Mesenchymal stem cell (in vitro differentiated cells and primary cell): Measurements from ENCODE around the gene TTLL11.

Source experiments
- DNase-seq: peaks from one replicate; pipeline ENCODE4 v3.0.0-alpha.2; 2013
- H2AFZ ChIP-seq: one replicate; pipeline ENCODE4 v1.6.1; 2013; ENCODE audit warnings: low read depth, mild to moderate bottlenecking, control low read depth, inconsistent platforms, low read length, moderate library complexity
- H2AK5ac ChIP-seq: 2 replicates; pipeline ENCODE4 v1.6.1; 2013; ENCODE audit warnings: low read length, moderate library complexity, mild to moderate bottlenecking, inconsistent platforms; ENCODE audit not compliant: severe bottlenecking
- H2BK120ac ChIP-seq: one replicate; pipeline ENCODE4 v1.6.1; 2013; ENCODE audit warnings: low read depth, mild to moderate bottlenecking, inconsistent platforms, low read length, moderate library complexity
- H2BK12ac ChIP-seq, 2 experiments: one replicate each; pipeline ENCODE4 v1.6.1; 2013; ENCODE audit warnings: inconsistent platforms in 2 of 2, low read length in 2 of 2, mild to moderate bottlenecking in 2 of 2, moderate library complexity in 2 of 2, control low read depth in 1 of 2
- H2BK15ac ChIP-seq: one replicate; pipeline ENCODE4 v1.6.1; 2013; ENCODE audit warnings: mild to moderate bottlenecking, low read depth, inconsistent platforms; ENCODE audit not compliant: poor library complexity, severe bottlenecking
- H2BK5ac ChIP-seq: 2 replicates; pipeline ENCODE4 v1.6.1; 2013; ENCODE audit warnings: low read depth, mild to moderate bottlenecking, low read length, control low read depth, inconsistent platforms; ENCODE audit not compliant: poor library complexity, severe bottlenecking
- H3K14ac ChIP-seq, 2 experiments: one replicate each; pipeline ENCODE4 v1.6.1; 2013; ENCODE audit warnings: inconsistent platforms in 2 of 2, low read length in 2 of 2, control low read depth in 1 of 2, mild to moderate bottlenecking in 1 of 2, moderate library complexity in 1 of 2
- H3K18ac ChIP-seq, 2 experiments: one replicate each; pipeline ENCODE4 v1.6.1; 2013; ENCODE audit warnings: inconsistent platforms in 2 of 2, low read length in 2 of 2, control low read depth in 1 of 2, low read depth in 1 of 2, mild to moderate bottlenecking in 1 of 2
- H3K23ac ChIP-seq, 2 experiments: one replicate each; pipeline ENCODE4 v1.6.1; 2013; ENCODE audit warnings: inconsistent platforms in 2 of 2, low read length in 2 of 2, mild to moderate bottlenecking in 2 of 2, moderate library complexity in 2 of 2, control low read depth in 1 of 2
- H3K27ac ChIP-seq: 2 replicates; pipeline ENCODE4 v1.5.1; 2013; ENCODE audit warnings: mild to moderate bottlenecking, moderate library complexity, low read length, control low read depth, inconsistent platforms; ENCODE audit not compliant: poor library complexity, severe bottlenecking
- H3K27me3 ChIP-seq, 2 experiments: 2 replicates each; pipeline versions ENCODE4 v1.6.1 to v1.7.0; 2013; ENCODE audit warnings: low read length in 2 of 2, mild to moderate bottlenecking in 2 of 2, moderate library complexity in 2 of 2, control low read depth in 1 of 2, inconsistent platforms in 1 of 2; ENCODE audit not compliant: control insufficient read depth in 1 of 2, insufficient read depth in 1 of 2
- H3K36me3 ChIP-seq, 2 experiments: 2 replicates each; pipeline versions ENCODE4 v1.6.1 to v1.7.0; 2013; ENCODE audit warnings: low read length in 2 of 2, control low read depth in 1 of 2, inconsistent platforms in 1 of 2, low read depth in 1 of 2, mild to moderate bottlenecking in 1 of 2; ENCODE audit not compliant: insufficient read depth in 2 of 2, control insufficient read depth in 1 of 2
- H3K4ac ChIP-seq, 2 experiments: one replicate each; pipeline ENCODE4 v1.6.1; 2013; ENCODE audit warnings: inconsistent platforms in 2 of 2, low read length in 2 of 2, mild to moderate bottlenecking in 2 of 2, moderate library complexity in 2 of 2, control low read depth in 1 of 2, low read depth in 1 of 2
- H3K4me1 ChIP-seq: 2 replicates; pipeline ENCODE4 v1.6.1; 2013; ENCODE audit warnings: low read depth, low read length, control low read depth; ENCODE audit not compliant: control insufficient read depth, insufficient read depth
- H3K4me2 ChIP-seq: 2 replicates; pipeline ENCODE4 v1.6.1; 2013; ENCODE audit warnings: low read length, mild to moderate bottlenecking, inconsistent platforms; ENCODE audit not compliant: poor library complexity, severe bottlenecking
- H3K4me3 ChIP-seq, 2 experiments: 2 replicates each; pipeline versions ENCODE4 v1.5.1 to v1.7.0; 2013; ENCODE audit warnings: low read length in 2 of 2, mild to moderate bottlenecking in 2 of 2, control low read depth in 1 of 2, low read depth in 1 of 2; ENCODE audit not compliant: insufficient read depth in 1 of 2
- H3K79me1 ChIP-seq: replicated peaks from 2 replicates; pipeline ENCODE4 v1.6.1; 2013; ENCODE audit warnings: mild to moderate bottlenecking, control low read depth, low read length, inconsistent platforms; ENCODE audit not compliant: poor library complexity, severe bottlenecking
- H3K9ac ChIP-seq: 2 replicates; pipeline ENCODE4 v1.7.0; 2013; ENCODE audit warnings: mild to moderate bottlenecking, low read length, moderate library complexity
- H3K9me3 ChIP-seq: 2 replicates; pipeline ENCODE4 v1.7.0; 2013; ENCODE audit warnings: mild to moderate bottlenecking, low read length; ENCODE audit not compliant: control insufficient read depth
- H4K8ac ChIP-seq: one replicate; pipeline ENCODE4 v1.6.1; 2013; ENCODE audit warnings: inconsistent platforms, mild to moderate bottlenecking, low read length, moderate library complexity
- H4K91ac ChIP-seq: one replicate; pipeline ENCODE4 v1.6.1; 2013; ENCODE audit warnings: mild to moderate bottlenecking, low read length, inconsistent platforms
- WGBS: methylation state at CpG from one replicate; pipeline ENCODE4 v1.1.7; 2013; ENCODE audit warnings: mixed read lengths; 5-methylcytosine and 5-hydroxymethylcytosine counted together

TTLL11 gene

GRCh38 chr9:122126331-122127261 lies 33.5 kb upstream of the TTLL11 start:
- H3K9me3 ChIP-seq, result no peaks in the 10 kb centered on the region
- 9% methylated on average over 53 of the region's 64 CpGs for WGBS

GRCh38 chr9:122125509-122126330 lies 32.6 kb upstream of the TTLL11 start:
- no peaks in the 10 kb centered on the region for H3K79me1 ChIP-seq
- 19% methylated on average over 21 of the region's 21 CpGs for WGBS
- H3K18ac ChIP-seq, result peak overlapping the region in 1 of 2 experiments; percentile 25
- no peak overlapping the region for H2AK5ac ChIP-seq
- no peak overlapping the region for H3K4ac ChIP-seq
- H2BK120ac ChIP-seq, result no peak overlapping the region
- peak overlapping the region; percentile 72 for H2AFZ ChIP-seq
- H3K9me3 ChIP-seq, result no peaks in the 10 kb centered on the region
- peak overlapping the region in 1 of 2 experiments; percentile 68 for H3K4me3 ChIP-seq
- peak overlapping the region; percentile 93 for H3K4me2 ChIP-seq
- peak overlapping the region; percentile 78 for H3K9ac ChIP-seq
- H4K8ac ChIP-seq, result peak overlapping the region; percentile 41
- H2BK15ac ChIP-seq, result no peak overlapping the region
- no peak overlapping the region for H4K91ac ChIP-seq
- no peak overlapping the region for H3K23ac ChIP-seq
- no peaks in the 10 kb centered on the region for H3K36me3 ChIP-seq
- H2BK5ac ChIP-seq, result no peak overlapping the region
- no peak overlapping the region for H3K14ac ChIP-seq
- peaks cover 20% of the 10 kb centered on the region for H3K4me1 ChIP-seq
- no peak overlapping the region for H3K27ac ChIP-seq
- H2BK12ac ChIP-seq, result peak overlapping the region in 1 of 2 experiments; percentile 70
- peak; percentile 38 for DNase-seq
- H3K27me3 ChIP-seq, result peaks cover 13 to 41% of the 10 kb centered on the region in 2 experiments

More at GRCh38 chr9:122126331-122127261, 33.5 kb upstream of the TTLL11 start:
- Histone ChIP-seq H2BK15ac (no peak overlapping the region), H2BK12ac (peak overlapping the region in 1 of 2 experiments; percentile 70), H3K27ac (no peak overlapping the region), H3K27me3 (peaks cover 15 to 49% of the 10 kb centered on the region in 2 experiments), H3K4me2 (peak overlapping the region; percentile 93), H3K9ac (peak overlapping the region; percentile 78), H2AFZ (peak overlapping the region; percentile 72), H3K18ac (peak overlapping the region in 1 of 2 experiments; percentile 25), H3K4ac (no peak overlapping the region), H2BK5ac (no peak overlapping the region), H3K23ac (no peak overlapping the region), H2AK5ac (no peak overlapping the region), H2BK120ac (no peak overlapping the region), H3K4me3 (peak overlapping the region; percentile 41 to 68), H3K36me3 (no peaks in the 10 kb centered on the region), H3K79me1 (no peaks in the 10 kb centered on the region), H3K14ac (no peak overlapping the region), H4K91ac (no peak overlapping the region), H3K4me1 (peaks cover 25% of the 10 kb centered on the region), H4K8ac (no peak overlapping the region)
- peak; percentile 52 for DNase-seq

GRCh38 chr9:122125158-122125508 lies 32.0 kb upstream of the TTLL11 start:
- no peak overlapping the region for H3K18ac ChIP-seq
- H2BK120ac ChIP-seq, result no peak overlapping the region
- H4K8ac ChIP-seq, result no peak overlapping the region
- no peak overlapping the region for H3K4me2 ChIP-seq
- no peak overlapping the region for H2BK5ac ChIP-seq
- H3K36me3 ChIP-seq, result no peaks in the 10 kb centered on the region
- no peak overlapping the region for H2BK15ac ChIP-seq
- no peak overlapping the region for H3K4ac ChIP-seq
- no peak overlapping the region for H2AFZ ChIP-seq
- no peak overlapping the region for H2BK12ac ChIP-seq
- H3K9ac ChIP-seq, result no peak overlapping the region
- peaks cover 13 to 41% of the 10 kb centered on the region in 2 experiments for H3K27me3 ChIP-seq
- no peaks in the 10 kb centered on the region for H3K9me3 ChIP-seq
- H4K91ac ChIP-seq, result no peak overlapping the region
- H3K79me1 ChIP-seq, result no peaks in the 10 kb centered on the region
- no peak overlapping the region for H2AK5ac ChIP-seq
- DNase-seq, result peak; percentile 77
- H3K4me3 ChIP-seq, result no peak overlapping the region
- H3K23ac ChIP-seq, result no peak overlapping the region
- WGBS, result 0% methylated on average over 7 of the region's 8 CpGs
- no peak overlapping the region for H3K14ac ChIP-seq
- peaks cover 20% of the 10 kb centered on the region for H3K4me1 ChIP-seq
- H3K27ac ChIP-seq, result no peak overlapping the region

GRCh38 chr9:122124528-122124927 lies 31.4 kb upstream of the TTLL11 start:
- H3K14ac ChIP-seq, result no peak overlapping the region
- H2AFZ ChIP-seq, result no peak overlapping the region
- no peak overlapping the region for H3K18ac ChIP-seq
- H4K91ac ChIP-seq, result no peak overlapping the region
- peaks cover 20% of the 10 kb centered on the region for H3K4me1 ChIP-seq
- no peaks in the 10 kb centered on the region for H3K36me3 ChIP-seq
- peaks cover 13 to 41% of the 10 kb centered on the region in 2 experiments for H3K27me3 ChIP-seq
- H3K4ac ChIP-seq, result no peak overlapping the region
- H3K23ac ChIP-seq, result no peak overlapping the region
- H3K4me2 ChIP-seq, result no peak overlapping the region
- no peaks in the 10 kb centered on the region for H3K9me3 ChIP-seq
- DNase-seq, result no peak
- H2BK12ac ChIP-seq, result no peak overlapping the region
- no peak overlapping the region for H2BK15ac ChIP-seq
- no peak overlapping the region for H3K4me3 ChIP-seq
- WGBS, result 68% methylated on average over 5 of the region's 7 CpGs
- H3K9ac ChIP-seq, result no peak overlapping the region
- H2BK120ac ChIP-seq, result no peak overlapping the region
- H3K79me1 ChIP-seq, result no peaks in the 10 kb centered on the region
- no peak overlapping the region for H2BK5ac ChIP-seq
- no peak overlapping the region for H3K27ac ChIP-seq
- no peak overlapping the region for H2AK5ac ChIP-seq
- H4K8ac ChIP-seq, result no peak overlapping the region
